Measurements from ENCODE around the gene CASTOR1. TPM values are rescaled to one million over a fixed set of nuclear protein-coding genes. Genes with fewer than 3 reads are reported as not detected.
A peak's percentile ranks its signal among the peaks of the same experiment; 100 is the strongest.

The CASTOR1 gene
- total RNA-seq, 3 donors from 2014 or later = 15.5 to 26.6 (median 20.6) TPM

GRCh38 chr22:30280505-30280904 lies 8.8 kb downstream of the CASTOR1 start:
- Histone ChIP-seq H3K36me3 (no peaks in the 10 kb centered on the region), H3K4me1 (no peaks in the 10 kb centered on the region), H3K27me3 (no peaks in the 10 kb centered on the region), H3K4me3 (no peak overlapping the region), H3K27ac (no peak overlapping the region), H3K9me3 (no peaks in the 10 kb centered on the region)
- TF ChIP-seq POLR2AphosphoS5 (IDR thresholded peaks at IDR 0.05) (no peak), POLR2A (IDR thresholded peaks at IDR 0.05) (no peak)
- TF ChIP-seq, protein P1, sequence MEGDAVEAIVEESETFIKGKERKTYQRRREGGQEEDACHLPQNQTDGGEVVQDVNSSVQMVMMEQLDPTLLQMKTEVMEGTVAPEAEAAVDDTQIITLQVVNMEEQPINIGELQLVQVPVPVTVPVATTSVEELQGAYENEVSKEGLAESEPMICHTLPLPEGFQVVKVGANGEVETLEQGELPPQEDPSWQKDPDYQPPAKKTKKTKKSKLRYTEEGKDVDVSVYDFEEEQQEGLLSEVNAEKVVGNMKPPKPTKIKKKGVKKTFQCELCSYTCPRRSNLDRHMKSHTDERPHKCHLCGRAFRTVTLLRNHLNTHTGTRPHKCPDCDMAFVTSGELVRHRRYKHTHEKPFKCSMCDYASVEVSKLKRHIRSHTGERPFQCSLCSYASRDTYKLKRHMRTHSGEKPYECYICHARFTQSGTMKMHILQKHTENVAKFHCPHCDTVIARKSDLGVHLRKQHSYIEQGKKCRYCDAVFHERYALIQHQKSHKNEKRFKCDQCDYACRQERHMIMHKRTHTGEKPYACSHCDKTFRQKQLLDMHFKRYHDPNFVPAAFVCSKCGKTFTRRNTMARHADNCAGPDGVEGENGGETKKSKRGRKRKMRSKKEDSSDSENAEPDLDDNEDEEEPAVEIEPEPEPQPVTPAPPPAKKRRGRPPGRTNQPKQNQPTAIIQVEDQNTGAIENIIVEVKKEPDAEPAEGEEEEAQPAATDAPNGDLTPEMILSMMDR (IDR thresholded peaks at IDR 0.05) = no peak
- DNase-seq (ENCODE audit: low spot score in 2 of 2) = no peak
- intact Hi-C loops (cut with DNase I; ENCODE audit: low total_unique reads) = no loop called here

GRCh38 chr22:30279932-30280331 lies 9.4 kb downstream of the CASTOR1 start:
- Histone ChIP-seq H3K9me3 (no peaks in the 10 kb centered on the region), H3K27ac (no peak overlapping the region), H3K27me3 (no peaks in the 10 kb centered on the region), H3K4me1 (no peaks in the 10 kb centered on the region), H3K4me3 (no peak overlapping the region), H3K36me3 (no peaks in the 10 kb centered on the region)
- intact Hi-C loops (cut with DNase I; ENCODE audit: low total_unique reads) = loop anchor here (5.0 kb wide), 2 partner anchors 587 to 1398 kb away; partner anchors contain the start of gene ZNRF3
- TF ChIP-seq POLR2AphosphoS5 (IDR thresholded peaks at IDR 0.05) (no peak), POLR2A (IDR thresholded peaks at IDR 0.05) (no peak)
- TF ChIP-seq, protein P1 (IDR thresholded peaks at IDR 0.05) = no peak
- no peak for DNase-seq (ENCODE audit: low spot score in 2 of 2)

GRCh38 chr22:30279046-30279788 lies 10.1 kb downstream of the CASTOR1 start:
- no peaks in the 10 kb centered on the region for H3K9me3 ChIP-seq
- H3K4me1 ChIP-seq = no peaks in the 10 kb centered on the region
- no peak overlapping the region for H3K27ac ChIP-seq
- TF ChIP-seq POLR2A (IDR thresholded peaks at IDR 0.05) = no peak
- peak in 1 of 3 donors; percentile 19 for TF ChIP-seq POLR2AphosphoS5 (IDR thresholded peaks at IDR 0.05)
- DNase-seq (ENCODE audit: low spot score in 2 of 2) = no peak
- no peaks in the 10 kb centered on the region for H3K27me3 ChIP-seq
- no peak overlapping the region for H3K4me3 ChIP-seq
- intact Hi-C loops (cut with DNase I; ENCODE audit: low total_unique reads) = loop anchor here (5.0 kb wide), 2 partner anchors 588 to 1397 kb away; partner anchors contain the start of gene ZNRF3
- H3K36me3 ChIP-seq = no peaks in the 10 kb centered on the region

DNA sequence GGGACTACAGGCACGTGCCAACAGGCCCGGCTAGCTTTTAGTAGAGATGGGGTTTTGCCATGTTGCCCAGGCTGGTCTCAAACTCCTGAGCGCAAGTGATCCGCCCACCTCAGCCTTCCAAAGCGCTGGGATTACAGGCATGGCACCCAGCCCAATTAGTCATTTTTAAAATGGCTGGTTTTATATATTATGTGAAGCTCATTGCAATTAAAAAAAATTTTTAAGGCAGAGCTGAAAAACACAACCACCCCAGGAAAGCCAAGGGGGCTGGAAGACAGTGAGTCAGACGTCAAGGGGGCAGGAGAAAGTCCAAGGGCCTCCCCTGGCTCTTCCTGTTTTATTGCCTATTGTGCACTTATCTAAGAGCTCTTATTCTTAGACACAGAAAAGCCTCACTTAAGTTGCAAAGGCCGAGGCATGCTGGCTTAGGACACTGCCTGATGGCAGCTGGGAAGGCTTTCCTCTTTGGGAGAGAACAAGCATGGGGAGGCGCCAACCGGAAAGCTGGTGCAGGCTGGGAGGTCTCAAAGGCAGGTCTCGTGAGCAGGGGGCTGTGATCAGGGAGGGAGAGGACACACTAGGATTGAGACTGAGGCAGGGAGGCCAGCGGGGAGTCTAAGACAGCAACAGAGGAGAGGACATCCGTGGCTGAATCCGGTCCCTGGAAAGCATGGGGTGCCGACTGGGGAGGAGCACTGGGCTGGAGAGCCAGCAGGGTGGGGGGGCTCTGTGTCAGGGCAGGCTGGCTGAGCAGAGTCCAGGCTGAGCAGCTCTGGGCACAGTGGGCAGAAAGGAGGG lies 11.6 kb downstream of the CASTOR1 start:
- Histone ChIP-seq H3K27ac (peak overlapping the region; percentile 29 to 69), H3K27me3 (no peaks in the 10 kb centered on the region), H3K4me1 (no peaks in the 10 kb centered on the region), H3K4me3 (no peak overlapping the region), H3K9me3 (no peaks in the 10 kb centered on the region), H3K36me3 (no peaks in the 10 kb centered on the region)
- intact Hi-C loops (cut with DNase I; ENCODE audit: low total_unique reads) = loop anchor here (5.0 kb wide), 2 partner anchors 590 to 1395 kb away; partner anchors contain the start of gene ZNRF3
- TF ChIP-seq, protein P1 (IDR thresholded peaks at IDR 0.05) = no peak
- TF ChIP-seq POLR2AphosphoS5 (IDR thresholded peaks at IDR 0.05) (no peak), POLR2A (IDR thresholded peaks at IDR 0.05) (no peak)
- no peak for DNase-seq (ENCODE audit: low spot score in 2 of 2)

DNA sequence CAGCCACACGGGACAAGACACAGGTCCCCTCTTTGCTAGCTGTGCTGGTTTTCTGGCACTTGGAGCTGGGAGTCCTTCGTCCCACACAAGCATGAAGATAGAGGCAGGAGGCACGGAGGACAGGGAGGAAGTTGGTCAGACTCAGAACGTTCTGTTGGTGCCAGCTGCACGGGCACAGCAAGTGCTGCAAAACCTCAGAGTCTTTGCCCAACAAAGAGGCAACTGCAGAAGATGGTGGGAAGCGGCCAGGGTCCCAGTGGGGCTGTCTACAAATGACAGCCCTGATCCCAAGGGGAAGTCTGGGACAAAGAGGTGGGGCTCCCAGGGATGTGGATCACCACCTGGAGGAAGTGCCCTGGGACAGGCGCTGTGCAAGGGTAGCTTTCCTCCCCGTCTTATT lies 13.3 kb downstream of the CASTOR1 start:
- Histone ChIP-seq H3K27me3 (no peaks in the 10 kb centered on the region), H3K9me3 (no peaks in the 10 kb centered on the region), H3K4me1 (no peaks in the 10 kb centered on the region), H3K27ac (no peak overlapping the region), H3K36me3 (no peaks in the 10 kb centered on the region), H3K4me3 (no peak overlapping the region)
- no peak for DNase-seq (ENCODE audit: low spot score in 2 of 2)
- no peak for TF ChIP-seq POLR2A (IDR thresholded peaks at IDR 0.05)
- no peak for TF ChIP-seq POLR2AphosphoS5 (IDR thresholded peaks at IDR 0.05)
- TF ChIP-seq, protein P1 (IDR thresholded peaks at IDR 0.05) = no peak
- intact Hi-C loops (cut with DNase I; ENCODE audit: low total_unique reads) = loop anchor here (5.0 kb wide), 2 partner anchors 591 to 1394 kb away; partner anchors contain the start of gene ZNRF3

All from breast epithelium (tissue), 4 donors.